GM18520 (cell line): Measurements from ENCODE around the gene ZDHHC5.
"Not testable (repeated sequence)": the region's sequence is repeated elsewhere in the genome, so short reads cannot be mapped to it uniquely, and the experiment has no call there.

Experiments
- ATAC-seq: cut with Tn5 transposase; IDR thresholded peaks from one replicate; pipeline ENCODE4 v1.9.1; 2021; ENCODE audit not compliant: unreplicated experiment

Gene ZDHHC5

GRCh38 chr11:57644748-57645688, 22.9 kb upstream of the ZDHHC5 start:
- no peak for ATAC-seq

GRCh38 chr11:57645689-57646085, 22.2 kb upstream of the ZDHHC5 start:
- ATAC-seq: no peak

DNA sequence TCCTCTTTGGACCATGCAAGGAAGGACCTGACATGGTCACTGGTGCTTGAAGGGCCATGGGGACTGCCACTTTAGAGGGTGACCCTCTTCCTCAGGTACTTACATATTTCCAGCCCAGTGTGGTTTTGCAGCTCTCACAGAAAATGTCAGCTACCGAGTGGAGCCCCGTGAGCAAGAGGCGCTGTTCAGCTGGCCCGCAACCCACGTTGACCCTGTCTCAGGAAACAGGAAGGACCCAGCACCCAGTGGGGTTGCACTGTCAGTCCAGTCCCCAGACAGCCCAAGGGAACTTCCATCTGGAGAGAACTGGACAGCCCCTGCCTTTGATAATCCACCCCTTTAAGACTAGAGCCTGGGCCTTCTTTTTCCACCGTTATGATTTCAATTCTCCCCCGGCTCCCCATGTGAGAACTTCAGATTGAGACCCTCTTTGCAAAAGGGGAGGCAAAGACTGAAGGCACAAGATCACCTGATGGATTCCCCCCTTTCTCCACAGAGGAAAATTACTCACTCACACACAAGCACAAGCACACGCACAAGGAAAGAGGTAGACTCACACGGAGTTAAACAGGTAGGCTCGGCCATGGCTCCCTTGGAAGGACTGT, 21.6 kb upstream of the ZDHHC5 start:
- ATAC-seq: no peak

DNA sequence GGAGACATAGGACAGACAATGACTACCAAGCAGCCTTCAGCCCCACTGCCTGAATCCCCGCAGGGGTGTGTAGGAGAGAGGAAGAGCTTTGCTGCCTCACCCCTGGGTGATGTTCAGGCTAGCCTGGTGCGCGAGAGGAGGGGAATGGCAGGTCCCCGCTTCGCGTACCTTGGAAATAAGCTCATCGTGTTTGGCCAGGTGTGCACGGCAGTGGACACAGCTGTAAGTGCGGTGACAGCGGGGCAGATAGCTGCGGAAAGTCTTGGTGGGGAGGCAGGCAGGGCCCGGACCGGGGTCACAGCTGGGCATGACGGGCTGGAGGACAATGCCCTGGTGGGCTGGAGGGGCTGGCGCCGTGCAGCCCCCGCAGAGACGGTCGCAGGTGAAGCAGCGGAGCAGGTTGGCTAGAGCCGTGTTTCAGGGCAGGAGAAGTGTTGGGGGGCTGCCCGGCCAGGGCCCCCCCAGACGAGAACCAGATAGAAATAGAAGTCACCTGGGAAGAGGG, 21.1 kb upstream of the ZDHHC5 start:
- ATAC-seq: no peak

- ATAC-seq: no peak
These were observed 20.5 kb upstream of the ZDHHC5 start for GRCh38 chr11:57647372-57647771.

GRCh38 chr11:57647960-57648800, 19.7 kb upstream of the ZDHHC5 start:
- no peak for ATAC-seq

- no peak for ATAC-seq
These were observed 18.8 kb upstream of the ZDHHC5 start for GRCh38 chr11:57648801-57649735.

GRCh38 chr11:57649826-57650738, 17.8 kb upstream of the ZDHHC5 start, which contains the start of gene YPEL4:
Gene YPEL4, minus strand, starts transcription at chr11:57649912. Its CDS starts 2,805 bp downstream, at chr11:57647107.
- ATAC-seq: no peak

GRCh38 chr11:57650739-57651090, 17.2 kb upstream of the ZDHHC5 start:
- no peak for ATAC-seq

- ATAC-seq: no peak
These were observed 16.5 kb upstream of the ZDHHC5 start for GRCh38 chr11:57651408-57651807.

- not testable (repeated sequence) for ATAC-seq
These were observed 15.7 kb upstream of the ZDHHC5 start for GRCh38 chr11:57652230-57652629.

- ATAC-seq: no peak
These were observed 15.3 kb upstream of the ZDHHC5 start for GRCh38 chr11:57652662-57653061.

- no peak for ATAC-seq
These were observed 14.8 kb upstream of the ZDHHC5 start for GRCh38 chr11:57653163-57653562.

DNA sequence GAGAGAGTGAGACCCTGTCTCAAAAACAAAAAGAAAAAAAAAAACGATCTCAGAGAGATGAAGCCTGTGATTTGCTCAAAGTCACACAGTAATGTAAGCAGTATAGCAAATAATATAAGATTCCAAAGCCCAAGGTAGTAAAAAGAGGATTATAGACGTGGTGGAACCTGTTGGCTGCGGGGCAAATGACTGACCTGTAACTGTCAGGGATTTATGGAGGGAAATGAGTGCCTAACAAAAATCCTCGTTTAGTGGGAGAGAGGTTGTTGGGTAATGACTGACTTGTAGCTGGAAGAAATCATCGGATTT, 11.1 kb upstream of the ZDHHC5 start:
- ATAC-seq: no peak

DNA sequence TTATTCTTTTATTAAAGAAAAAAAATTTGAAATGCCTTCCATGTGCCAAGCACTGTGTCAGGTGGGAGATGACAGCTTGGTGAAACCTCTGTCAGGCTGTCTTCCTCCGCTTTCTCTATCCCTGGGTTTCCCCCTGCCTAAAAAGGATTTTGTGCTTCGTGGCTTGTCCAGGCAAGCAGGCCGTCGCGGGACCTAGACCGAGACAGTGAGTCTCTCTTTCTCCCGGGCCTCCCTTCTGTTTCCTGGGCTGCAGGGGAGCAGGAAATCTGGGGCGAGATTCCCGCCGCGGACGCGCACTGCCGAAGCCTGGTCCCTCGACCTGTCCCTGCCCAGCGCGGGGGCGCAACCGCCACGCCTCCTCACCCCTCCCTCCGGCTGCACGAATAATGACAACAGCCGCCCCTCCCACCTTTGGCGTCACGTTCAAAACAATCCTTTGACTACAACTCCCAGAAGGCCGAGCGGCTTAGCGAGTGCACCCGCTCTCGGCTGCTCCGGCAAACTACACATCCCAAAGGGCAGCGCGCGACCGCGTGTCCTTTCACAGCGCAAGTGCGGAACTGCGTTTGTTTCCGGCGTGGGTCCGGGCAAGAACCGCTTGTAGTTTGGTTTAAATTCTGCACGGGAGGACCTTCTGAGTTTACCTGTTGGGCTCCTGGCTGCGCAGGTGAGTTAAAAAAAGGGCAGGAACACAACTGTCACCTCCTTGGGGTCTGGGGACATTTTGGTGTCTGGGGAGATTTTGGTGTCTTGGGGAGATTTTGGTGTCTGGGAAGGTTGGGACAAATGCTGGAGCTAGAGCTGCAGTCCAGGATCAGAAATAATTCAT, 10.5 kb upstream of the ZDHHC5 start, which contains the start of gene CLP1:
Gene CLP1, plus strand, starts transcription at position 569 of the 829 bp plus-strand sequence. CDS start 1,715 bp downstream, outside the sequence.
- peak; percentile 99 for ATAC-seq

- no peak for ATAC-seq
These were observed 9.9 kb upstream of the ZDHHC5 start for GRCh38 chr11:57658023-57658361.

- ATAC-seq: no peak
These were observed 8.2 kb upstream of the ZDHHC5 start for GRCh38 chr11:57659669-57660068.

- ATAC-seq: no peak
These were observed 5.0 kb upstream of the ZDHHC5 start for GRCh38 chr11:57662893-57663292.
